ENCODE data around the gene MAPK6. TPM values are rescaled to one million over a fixed set of nuclear protein-coding genes. Genes with fewer than 3 reads are reported as not detected.
"Not testable (repeated sequence)": the region's sequence is repeated elsewhere in the genome, so short reads cannot be mapped to it uniquely, and the experiment has no call there.

Gene MAPK6
- polyA plus RNA-seq, 2 donors: 14.5 to 24.1 TPM

GRCh38 chr15:52078197-52078875, 59.3 kb downstream of the MAPK6 start:
- 74 to 77% methylated on average over 10 of the region's 10 CpGs for WGBS, 2 donors
- no peak overlapping the region for H3K4me3 ChIP-seq (ENCODE audit: low read depth in 1 of 2, low read length in 2 of 2)
- no peaks in the 10 kb centered on the region for H3K9me3 ChIP-seq (ENCODE audit: control insufficient read depth in 2 of 2, insufficient read depth in 1 of 2, low read depth in 1 of 2, low read length in 1 of 2)
- peak overlapping the region; percentile 76 to 94 for H3K27ac ChIP-seq (ENCODE audit: low read depth in 2 of 2, low read length in 1 of 2)
- H3K36me3 ChIP-seq (ENCODE audit: control insufficient read depth in 2 of 2, insufficient read depth in 2 of 2, low read length in 1 of 2): no peaks in the 10 kb centered on the region
- H3K4me1 ChIP-seq (ENCODE audit: control insufficient read depth in 2 of 2, insufficient read depth in 2 of 2, low read length in 1 of 2): peaks cover 4 to 15% of the 10 kb centered on the region in 2 donors
- H3K27me3 ChIP-seq (ENCODE audit: control insufficient read depth in 1 of 2, insufficient read depth in 2 of 2, low read length in 2 of 2): no peaks in the 10 kb centered on the region

- Histone ChIP-seq H3K4me3 (ENCODE audit: low read depth in 1 of 2, low read length in 2 of 2) (no peak overlapping the region), H3K4me1 (ENCODE audit: control insufficient read depth in 2 of 2, insufficient read depth in 2 of 2, low read length in 1 of 2) (peaks cover 4 to 15% of the 10 kb centered on the region in 2 donors), H3K27ac (ENCODE audit: low read depth in 2 of 2, low read length in 1 of 2) (peak overlapping the region in 1 of 2 donors; percentile 94), H3K36me3 (ENCODE audit: control insufficient read depth in 2 of 2, insufficient read depth in 2 of 2, low read length in 1 of 2) (no peaks in the 10 kb centered on the region), H3K27me3 (ENCODE audit: control insufficient read depth in 1 of 2, insufficient read depth in 2 of 2, low read length in 2 of 2) (no peaks in the 10 kb centered on the region), H3K9me3 (ENCODE audit: control insufficient read depth in 2 of 2, insufficient read depth in 1 of 2, low read depth in 1 of 2, low read length in 1 of 2) (no peaks in the 10 kb centered on the region)
- 43 to 57% methylated on average over 13 of the region's 13 CpGs for WGBS, 2 donors
Observed at GRCh38 chr15:52078876-52079700, 60.1 kb downstream of the MAPK6 start.

GRCh38 chr15:52080031-52080430, 61.0 kb downstream of the MAPK6 start:
- WGBS, 2 donors: 69 to 75% methylated on average over 5 of the region's 5 CpGs
- no peaks in the 10 kb centered on the region for H3K9me3 ChIP-seq (ENCODE audit: control insufficient read depth in 2 of 2, insufficient read depth in 1 of 2, low read depth in 1 of 2, low read length in 1 of 2)

GRCh38 chr15:52080706-52081392, 61.8 kb downstream of the MAPK6 start:
- peaks cover 4 to 15% of the 10 kb centered on the region in 2 donors for H3K4me1 ChIP-seq (ENCODE audit: control insufficient read depth in 2 of 2, insufficient read depth in 2 of 2, low read length in 1 of 2)
- WGBS, 2 donors: 92% methylated on average over 9 of the region's 9 CpGs

More at GRCh38 chr15:52080031-52080430, 61.0 kb downstream of the MAPK6 start:
- H3K36me3 ChIP-seq (ENCODE audit: control insufficient read depth in 2 of 2, insufficient read depth in 2 of 2, low read length in 1 of 2): no peaks in the 10 kb centered on the region
- no peaks in the 10 kb centered on the region for H3K27me3 ChIP-seq (ENCODE audit: control insufficient read depth in 1 of 2, insufficient read depth in 2 of 2, low read length in 2 of 2)
- no peak overlapping the region for H3K4me3 ChIP-seq (ENCODE audit: low read depth in 1 of 2, low read length in 2 of 2)
- no peak overlapping the region for H3K27ac ChIP-seq (ENCODE audit: low read depth in 2 of 2, low read length in 1 of 2)
- H3K4me1 ChIP-seq (ENCODE audit: control insufficient read depth in 2 of 2, insufficient read depth in 2 of 2, low read length in 1 of 2): peaks cover 4 to 15% of the 10 kb centered on the region in 2 donors

GRCh38 chr15:52082197-52083036, 63.4 kb downstream of the MAPK6 start:
- H3K27ac ChIP-seq (ENCODE audit: low read depth in 2 of 2, low read length in 1 of 2): no peak overlapping the region
- H3K4me3 ChIP-seq (ENCODE audit: low read depth in 1 of 2, low read length in 2 of 2): no peak overlapping the region
- no peaks in the 10 kb centered on the region for H3K36me3 ChIP-seq (ENCODE audit: control insufficient read depth in 2 of 2, insufficient read depth in 2 of 2, low read length in 1 of 2)
- H3K4me1 ChIP-seq (ENCODE audit: control insufficient read depth in 2 of 2, insufficient read depth in 2 of 2, low read length in 1 of 2): peaks cover 4 to 12% of the 10 kb centered on the region in 2 donors
- H3K27me3 ChIP-seq (ENCODE audit: control insufficient read depth in 1 of 2, insufficient read depth in 2 of 2, low read length in 2 of 2): no peaks in the 10 kb centered on the region
- H3K9me3 ChIP-seq (ENCODE audit: control insufficient read depth in 2 of 2, insufficient read depth in 1 of 2, low read depth in 1 of 2, low read length in 1 of 2): peaks cover 0 to 2% of the 10 kb centered on the region in 2 donors
- WGBS, 2 donors: 83 to 92% methylated on average over 5 of the region's 5 CpGs

More at GRCh38 chr15:52080706-52081392, 61.8 kb downstream of the MAPK6 start:
- Histone ChIP-seq H3K4me3 (ENCODE audit: low read depth in 1 of 2, low read length in 2 of 2) (no peak overlapping the region), H3K36me3 (ENCODE audit: control insufficient read depth in 2 of 2, insufficient read depth in 2 of 2, low read length in 1 of 2) (no peaks in the 10 kb centered on the region), H3K27ac (ENCODE audit: low read depth in 2 of 2, low read length in 1 of 2) (no peak overlapping the region), H3K27me3 (ENCODE audit: control insufficient read depth in 1 of 2, insufficient read depth in 2 of 2, low read length in 2 of 2) (no peaks in the 10 kb centered on the region), H3K9me3 (ENCODE audit: control insufficient read depth in 2 of 2, insufficient read depth in 1 of 2, low read depth in 1 of 2, low read length in 1 of 2) (no peaks in the 10 kb centered on the region)

GRCh38 chr15:52083037-52083359, 64.0 kb downstream of the MAPK6 start:
- not testable (repeated sequence) for H3K4me3 ChIP-seq (ENCODE audit: low read depth in 1 of 2, low read length in 2 of 2); H3K27me3 ChIP-seq (ENCODE audit: control insufficient read depth in 1 of 2, insufficient read depth in 2 of 2, low read length in 2 of 2); H3K4me1 ChIP-seq (ENCODE audit: control insufficient read depth in 2 of 2, insufficient read depth in 2 of 2, low read length in 1 of 2); H3K27ac ChIP-seq (ENCODE audit: low read depth in 2 of 2, low read length in 1 of 2); H3K9me3 ChIP-seq (ENCODE audit: control insufficient read depth in 2 of 2, insufficient read depth in 1 of 2, low read depth in 1 of 2, low read length in 1 of 2); H3K36me3 ChIP-seq (ENCODE audit: control insufficient read depth in 2 of 2, insufficient read depth in 2 of 2, low read length in 1 of 2)
- WGBS, 2 donors: 80 to 94% methylated on average over 1 of the region's 1 CpG

GRCh38 chr15:52083603-52084002, 64.6 kb downstream of the MAPK6 start:
- H3K9me3 ChIP-seq (ENCODE audit: control insufficient read depth in 2 of 2, insufficient read depth in 1 of 2, low read depth in 1 of 2, low read length in 1 of 2): peaks cover 0 to 2% of the 10 kb centered on the region in 2 donors
- 78 to 80% methylated on average over 4 of the region's 4 CpGs for WGBS, 2 donors
- peaks cover 0 to 2% of the 10 kb centered on the region in 2 donors for H3K4me1 ChIP-seq (ENCODE audit: control insufficient read depth in 2 of 2, insufficient read depth in 2 of 2, low read length in 1 of 2)
- H3K27ac ChIP-seq (ENCODE audit: low read depth in 2 of 2, low read length in 1 of 2): no peak overlapping the region
- H3K4me3 ChIP-seq (ENCODE audit: low read depth in 1 of 2, low read length in 2 of 2): no peak overlapping the region
- no peaks in the 10 kb centered on the region for H3K27me3 ChIP-seq (ENCODE audit: control insufficient read depth in 1 of 2, insufficient read depth in 2 of 2, low read length in 2 of 2)
- no peaks in the 10 kb centered on the region for H3K36me3 ChIP-seq (ENCODE audit: control insufficient read depth in 2 of 2, insufficient read depth in 2 of 2, low read length in 1 of 2)

GRCh38 chr15:52085299-52085698, 66.3 kb downstream of the MAPK6 start:
- Histone ChIP-seq H3K36me3 (ENCODE audit: control insufficient read depth in 2 of 2, insufficient read depth in 2 of 2, low read length in 1 of 2) (no peaks in the 10 kb centered on the region), H3K4me3 (ENCODE audit: low read depth in 1 of 2, low read length in 2 of 2) (no peak overlapping the region), H3K9me3 (ENCODE audit: control insufficient read depth in 2 of 2, insufficient read depth in 1 of 2, low read depth in 1 of 2, low read length in 1 of 2) (peaks cover 0 to 2% of the 10 kb centered on the region in 2 donors), H3K27me3 (ENCODE audit: control insufficient read depth in 1 of 2, insufficient read depth in 2 of 2, low read length in 2 of 2) (no peaks in the 10 kb centered on the region), H3K4me1 (ENCODE audit: control insufficient read depth in 2 of 2, insufficient read depth in 2 of 2, low read length in 1 of 2) (no peaks in the 10 kb centered on the region), H3K27ac (ENCODE audit: low read depth in 2 of 2, low read length in 1 of 2) (no peak overlapping the region)
